WTC11 (cell line): ENCODE measurements around the gene SLC18A2. TPM values are rescaled to one million over a fixed set of nuclear protein-coding genes. Genes with fewer than 3 reads are reported as not detected.

Experiments
- ATAC-seq: fragments of 200-7000 bp; cut with Tn5 transposase; 2 replicates; pipeline ENCODE4 v1.10.0; 2021; ENCODE audit warnings: mild to moderate bottlenecking, moderate library complexity
- CTCF ChIA-PET: fragments of 300-600 bp; sonication (Branson Sonifier 250); formaldehyde crosslinking; loops from one replicate; lab custom pipeline; 2021; ENCODE audit warnings: antibody characterized with exemption; lab: Charles Lee
- POLR2A ChIA-PET: fragments of 350-600 bp; sonication (Branson Sonifier 250); formaldehyde crosslinking; loops from one replicate; lab custom pipeline; 2021; ENCODE audit warnings: antibody characterized with exemption; lab: Charles Lee
- DNase-seq: peaks from one replicate; pipeline ENCODE4 v3.0.0; 2021; ENCODE audit warnings: low spot score
- H3K27ac Mint-ChIP-seq: 2 replicates; pipeline ENCODE4 v1.8.0; 2021; ENCODE audit warnings: mixed read lengths
- H3K27me3 Mint-ChIP-seq: 2 replicates; pipeline ENCODE4 v1.8.0; 2021; ENCODE audit warnings: low read depth, mild to moderate bottlenecking, moderate library complexity, mixed read lengths
- H3K36me3 Mint-ChIP-seq: 2 replicates; pipeline ENCODE4 v1.8.0; 2021; ENCODE audit warnings: mixed read lengths
- H3K4me1 Mint-ChIP-seq: 2 replicates; pipeline ENCODE4 v1.8.0; 2022; ENCODE audit warnings: mixed read lengths
- H3K4me3 Mint-ChIP-seq: 2 replicates; pipeline ENCODE4 v1.8.0; 2021; ENCODE audit warnings: mild to moderate bottlenecking, moderate library complexity, mixed read lengths
- H3K9me3 Mint-ChIP-seq: 2 replicates; pipeline ENCODE4 v1.8.0; 2021; ENCODE audit warnings: mixed read lengths
- E2F4 ChIP-seq: sonication (generic); formaldehyde crosslinking; IDR thresholded peaks from 2 replicates; pipeline ENCODE4 v1.8.1; 2022; ENCODE audit warnings: low read depth, mild to moderate bottlenecking, moderate library complexity, missing genetic modification reagents, borderline replicate concordance
- ERG ChIP-seq: fragments of 250-450 bp; sonication (Bioruptor Pico); IDR thresholded peaks from 2 replicates; pipeline ENCODE4 v1.8.0; 2021; ENCODE audit warnings: mild to moderate bottlenecking
- ESRRA ChIP-seq: sonication (generic); formaldehyde crosslinking; IDR thresholded peaks from 2 replicates; pipeline ENCODE4 v1.8.1; 2022; ENCODE audit warnings: mild to moderate bottlenecking, missing genetic modification reagents, borderline replicate concordance
- JAZF1 ChIP-seq: fragments of 250-450 bp; sonication (Bioruptor Pico); IDR thresholded peaks from 2 replicates; pipeline ENCODE4 v1.9.0; 2021; ENCODE audit warnings: moderate library complexity, mild to moderate bottlenecking, inconsistent platforms
- MYBL2 ChIP-seq: sonication (generic); formaldehyde crosslinking; IDR thresholded peaks from 2 replicates; pipeline ENCODE4 v1.8.1; 2023; ENCODE audit warnings: mild to moderate bottlenecking, moderate library complexity, missing genetic modification reagents
- NR1H2 ChIP-seq: sonication (generic); formaldehyde crosslinking; IDR thresholded peaks from 2 replicates; pipeline ENCODE4 v1.9.0; 2021; ENCODE audit warnings: mild to moderate bottlenecking, moderate library complexity, missing genetic modification reagents
- PRRX2 ChIP-seq: fragments of 250-450 bp; sonication (Bioruptor Pico); IDR thresholded peaks from 2 replicates; pipeline ENCODE4 v1.8.0; 2021; ENCODE audit warnings: mild to moderate bottlenecking
- RORB ChIP-seq: fragments of 250-450 bp; sonication (Bioruptor Pico); IDR thresholded peaks from 2 replicates; pipeline ENCODE4 v1.9.0; 2021; ENCODE audit warnings: mild to moderate bottlenecking
- SMAD3 ChIP-seq: sonication (generic); formaldehyde crosslinking; IDR thresholded peaks from 2 replicates; pipeline ENCODE4 v1.8.0; 2022; ENCODE audit warnings: missing genetic modification reagents, mild to moderate bottlenecking, borderline replicate concordance
- SOX15 ChIP-seq: fragments of 250-450 bp; sonication (Bioruptor Pico); IDR thresholded peaks from 2 replicates; pipeline ENCODE4 v1.9.0; 2021; ENCODE audit warnings: mild to moderate bottlenecking
- TCF7 ChIP-seq: sonication (generic); formaldehyde crosslinking; IDR thresholded peaks from 2 replicates; pipeline ENCODE4 v1.8.0; 2022; ENCODE audit warnings: mild to moderate bottlenecking, low read depth, missing genetic modification reagents, moderate library complexity
- ZNF121 ChIP-seq: sonication (generic); formaldehyde crosslinking; IDR thresholded peaks from 2 replicates; pipeline ENCODE4 v1.8.0; 2023; ENCODE audit warnings: missing genetic modification reagents
- ZNF263 ChIP-seq: sonication (generic); formaldehyde crosslinking; IDR thresholded peaks from 2 replicates; pipeline ENCODE4 v1.8.1; 2022; ENCODE audit warnings: low read depth, mild to moderate bottlenecking, moderate library complexity, missing genetic modification reagents
- total RNA-seq: library from RNA; stranded (reverse); gene quantifications from 3 replicates; pipeline ENCODE4 v1.2.3, GENCODE V29; 2021
- TF ChIP-seq, protein P1 (sequence below): sonication (generic); formaldehyde crosslinking; IDR thresholded peaks from 2 replicates; pipeline ENCODE4 v1.8.1; 2023; ENCODE audit warnings: mild to moderate bottlenecking, missing genetic modification reagents
- TF ChIP-seq, protein P2 (sequence below): sonication (generic); formaldehyde crosslinking; IDR thresholded peaks from 2 replicates; pipeline ENCODE4 v1.8.0; 2023; ENCODE audit warnings: missing genetic modification reagents, mild to moderate bottlenecking, borderline replicate concordance
- TF ChIP-seq, protein P3 (sequence below): fragments of 250-450 bp; sonication (Bioruptor Pico); IDR thresholded peaks from 2 replicates; pipeline ENCODE4 v1.9.0; 2021; ENCODE audit warnings: mild to moderate bottlenecking
- TF ChIP-seq, protein P4 (sequence below): sonication (generic); formaldehyde crosslinking; IDR thresholded peaks from 2 replicates; pipeline ENCODE4 v1.8.1; 2023; ENCODE audit warnings: mild to moderate bottlenecking, missing genetic modification reagents, moderate library complexity

The SLC18A2 gene
- total RNA-seq, 1 experiment from 2014 or later: 5.9 TPM

GRCh38 chr10:117246997-117247671 is 6.2 kb downstream of the SLC18A2 start (continued):
- TF ChIP-seq ERG (CRISPR knock-in tag): no peak
- no peak for TF ChIP-seq ZNF263 (CRISPR knock-in tag)
- no peak for TF ChIP-seq JAZF1 (CRISPR knock-in tag)
- TF ChIP-seq NR1H2 (CRISPR knock-in tag): no peak
- TF ChIP-seq PRRX2: no peak
- TF ChIP-seq E2F4 (CRISPR knock-in tag): no peak
- no peak for TF ChIP-seq SOX15 (CRISPR knock-in tag)

DNA sequence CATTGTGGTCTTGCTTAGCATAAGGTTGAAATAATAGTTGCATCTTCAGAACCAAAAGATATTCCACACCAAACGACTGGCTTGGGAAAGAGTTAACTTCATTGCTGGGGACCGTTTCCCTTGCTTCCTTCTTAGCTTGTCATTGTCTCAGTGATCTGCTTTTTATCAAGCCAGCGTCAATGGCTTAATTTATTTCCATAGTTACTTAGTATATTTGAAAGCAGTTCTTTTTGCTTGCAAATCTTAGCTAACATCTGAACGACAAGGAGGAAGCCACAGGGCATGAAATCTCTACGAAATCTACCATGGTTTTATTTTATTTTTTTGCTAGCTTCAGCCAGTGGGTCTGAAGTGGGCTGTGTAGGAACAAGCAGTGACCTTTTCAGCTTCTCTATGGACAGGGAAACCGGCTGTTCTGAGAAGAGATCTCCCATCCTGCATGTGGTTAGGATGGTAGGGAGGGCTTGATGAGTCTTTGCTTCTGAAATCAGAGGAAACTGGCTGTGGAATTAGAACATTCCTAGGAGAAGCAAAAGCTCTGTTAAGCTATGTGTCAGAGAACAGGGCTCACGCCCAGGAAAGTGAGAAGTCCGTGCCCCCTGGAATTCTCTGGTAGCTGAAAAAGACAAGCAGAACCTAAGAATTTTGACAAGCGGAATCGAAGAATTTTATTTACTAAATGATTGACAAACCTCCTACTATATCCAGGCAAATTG is 8.0 kb downstream of the SLC18A2 start:
- peaks cover 6% of the 10 kb centered on the region for H3K27me3 Mint-ChIP-seq
- POLR2A ChIA-PET: no interaction called here
- no peaks in the 10 kb centered on the region for H3K9me3 Mint-ChIP-seq
- DNase-seq (no peak), ATAC-seq (no peak)
- no peak overlapping the region for H3K4me3 Mint-ChIP-seq
- peaks cover 25% of the 10 kb centered on the region for H3K4me1 Mint-ChIP-seq
- peaks cover 4% of the 10 kb centered on the region; the same call in 1 of the 2 replicates for H3K36me3 Mint-ChIP-seq
- no peak overlapping the region for H3K27ac Mint-ChIP-seq
- CTCF ChIA-PET: interaction anchor here (0.6 to 2.7 kb wide), 2 partner anchors 32 to 194 kb away, joined by 6 to 8 read pairs; no protein-coding TSS in a partner anchor
- TF ChIP-seq, protein P1, sequence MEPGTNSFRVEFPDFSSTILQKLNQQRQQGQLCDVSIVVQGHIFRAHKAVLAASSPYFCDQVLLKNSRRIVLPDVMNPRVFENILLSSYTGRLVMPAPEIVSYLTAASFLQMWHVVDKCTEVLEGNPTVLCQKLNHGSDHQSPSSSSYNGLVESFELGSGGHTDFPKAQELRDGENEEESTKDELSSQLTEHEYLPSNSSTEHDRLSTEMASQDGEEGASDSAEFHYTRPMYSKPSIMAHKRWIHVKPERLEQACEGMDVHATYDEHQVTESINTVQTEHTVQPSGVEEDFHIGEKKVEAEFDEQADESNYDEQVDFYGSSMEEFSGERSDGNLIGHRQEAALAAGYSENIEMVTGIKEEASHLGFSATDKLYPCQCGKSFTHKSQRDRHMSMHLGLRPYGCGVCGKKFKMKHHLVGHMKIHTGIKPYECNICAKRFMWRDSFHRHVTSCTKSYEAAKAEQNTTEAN (CRISPR knock-in tag): no peak
- TF ChIP-seq, protein P2, sequence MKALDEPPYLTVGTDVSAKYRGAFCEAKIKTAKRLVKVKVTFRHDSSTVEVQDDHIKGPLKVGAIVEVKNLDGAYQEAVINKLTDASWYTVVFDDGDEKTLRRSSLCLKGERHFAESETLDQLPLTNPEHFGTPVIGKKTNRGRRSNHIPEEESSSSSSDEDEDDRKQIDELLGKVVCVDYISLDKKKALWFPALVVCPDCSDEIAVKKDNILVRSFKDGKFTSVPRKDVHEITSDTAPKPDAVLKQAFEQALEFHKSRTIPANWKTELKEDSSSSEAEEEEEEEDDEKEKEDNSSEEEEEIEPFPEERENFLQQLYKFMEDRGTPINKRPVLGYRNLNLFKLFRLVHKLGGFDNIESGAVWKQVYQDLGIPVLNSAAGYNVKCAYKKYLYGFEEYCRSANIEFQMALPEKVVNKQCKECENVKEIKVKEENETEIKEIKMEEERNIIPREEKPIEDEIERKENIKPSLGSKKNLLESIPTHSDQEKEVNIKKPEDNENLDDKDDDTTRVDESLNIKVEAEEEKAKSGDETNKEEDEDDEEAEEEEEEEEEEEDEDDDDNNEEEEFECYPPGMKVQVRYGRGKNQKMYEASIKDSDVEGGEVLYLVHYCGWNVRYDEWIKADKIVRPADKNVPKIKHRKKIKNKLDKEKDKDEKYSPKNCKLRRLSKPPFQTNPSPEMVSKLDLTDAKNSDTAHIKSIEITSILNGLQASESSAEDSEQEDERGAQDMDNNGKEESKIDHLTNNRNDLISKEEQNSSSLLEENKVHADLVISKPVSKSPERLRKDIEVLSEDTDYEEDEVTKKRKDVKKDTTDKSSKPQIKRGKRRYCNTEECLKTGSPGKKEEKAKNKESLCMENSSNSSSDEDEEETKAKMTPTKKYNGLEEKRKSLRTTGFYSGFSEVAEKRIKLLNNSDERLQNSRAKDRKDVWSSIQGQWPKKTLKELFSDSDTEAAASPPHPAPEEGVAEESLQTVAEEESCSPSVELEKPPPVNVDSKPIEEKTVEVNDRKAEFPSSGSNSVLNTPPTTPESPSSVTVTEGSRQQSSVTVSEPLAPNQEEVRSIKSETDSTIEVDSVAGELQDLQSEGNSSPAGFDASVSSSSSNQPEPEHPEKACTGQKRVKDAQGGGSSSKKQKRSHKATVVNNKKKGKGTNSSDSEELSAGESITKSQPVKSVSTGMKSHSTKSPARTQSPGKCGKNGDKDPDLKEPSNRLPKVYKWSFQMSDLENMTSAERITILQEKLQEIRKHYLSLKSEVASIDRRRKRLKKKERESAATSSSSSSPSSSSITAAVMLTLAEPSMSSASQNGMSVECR (CRISPR knock-in tag): no peak
- no peak for TF ChIP-seq RORB (CRISPR knock-in tag)
- no peak for TF ChIP-seq ZNF121
- TF ChIP-seq MYBL2 (CRISPR knock-in tag): no peak
- TF ChIP-seq, protein P3, sequence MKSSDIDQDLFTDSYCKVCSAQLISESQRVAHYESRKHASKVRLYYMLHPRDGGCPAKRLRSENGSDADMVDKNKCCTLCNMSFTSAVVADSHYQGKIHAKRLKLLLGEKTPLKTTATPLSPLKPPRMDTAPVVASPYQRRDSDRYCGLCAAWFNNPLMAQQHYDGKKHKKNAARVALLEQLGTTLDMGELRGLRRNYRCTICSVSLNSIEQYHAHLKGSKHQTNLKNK (CRISPR knock-in tag): no peak
- TF ChIP-seq, protein P4, sequence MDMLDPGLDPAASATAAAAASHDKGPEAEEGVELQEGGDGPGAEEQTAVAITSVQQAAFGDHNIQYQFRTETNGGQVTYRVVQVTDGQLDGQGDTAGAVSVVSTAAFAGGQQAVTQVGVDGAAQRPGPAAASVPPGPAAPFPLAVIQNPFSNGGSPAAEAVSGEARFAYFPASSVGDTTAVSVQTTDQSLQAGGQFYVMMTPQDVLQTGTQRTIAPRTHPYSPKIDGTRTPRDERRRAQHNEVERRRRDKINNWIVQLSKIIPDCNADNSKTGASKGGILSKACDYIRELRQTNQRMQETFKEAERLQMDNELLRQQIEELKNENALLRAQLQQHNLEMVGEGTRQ (CRISPR knock-in tag): no peak
- TF ChIP-seq ESRRA (CRISPR knock-in tag): no peak
- TF ChIP-seq SMAD3 (CRISPR knock-in tag): no peak
- TF ChIP-seq TCF7 (CRISPR knock-in tag): no peak
- TF ChIP-seq, all 79 proteins: peak for 0
